Effector memory CD4-positive, alpha-beta T cell (primary cell): Measurements from ENCODE around the gene MSRB2.
"Not testable (repeated sequence)": the region's sequence is repeated elsewhere in the genome, so short reads cannot be mapped to it uniquely, and the experiment has no call there.

Experiments
- DNase-seq, 3 donors: peaks; one replicate each; pipeline ENCODE4 v3.0.0-alpha.2; 2020
- H3K27ac ChIP-seq: 2 replicates; pipeline ENCODE4 v1.7.0; 2013; ENCODE audit warnings: mild to moderate bottlenecking, low read length, moderate library complexity; ENCODE audit not compliant: insufficient read depth, poor library complexity, severe bottlenecking
- H3K27me3 ChIP-seq: replicated peaks from 2 replicates; pipeline ENCODE4 v1.7.0; 2013; ENCODE audit warnings: mild to moderate bottlenecking, low read length; ENCODE audit not compliant: insufficient read depth, control insufficient read depth, poor library complexity, severe bottlenecking
- H3K36me3 ChIP-seq: 2 replicates; pipeline ENCODE4 v1.7.0; 2013; ENCODE audit warnings: mild to moderate bottlenecking, low read length, moderate library complexity; ENCODE audit not compliant: control insufficient read depth, insufficient read depth
- H3K4me1 ChIP-seq: 2 replicates; pipeline ENCODE4 v1.7.0; 2013; ENCODE audit warnings: low read length, mild to moderate bottlenecking; ENCODE audit not compliant: control insufficient read depth, insufficient read depth, poor library complexity, severe bottlenecking
- H3K4me3 ChIP-seq: 2 replicates; pipeline ENCODE4 v1.7.0; 2013; ENCODE audit warnings: low read length, low read depth, mild to moderate bottlenecking; ENCODE audit not compliant: insufficient read depth, poor library complexity, severe bottlenecking
- H3K9me3 ChIP-seq: 2 replicates; pipeline ENCODE4 v1.7.0; 2013; ENCODE audit warnings: mild to moderate bottlenecking, low read length, moderate library complexity; ENCODE audit not compliant: control insufficient read depth

Gene MSRB2

GRCh38 chr10:23070092-23070912, 25.1 kb upstream of the MSRB2 start:
- not testable (repeated sequence) for DNase-seq, H3K4me1 ChIP-seq, H3K4me3 ChIP-seq, H3K27ac ChIP-seq, H3K36me3 ChIP-seq, H3K27me3 ChIP-seq, H3K9me3 ChIP-seq

- H3K9me3 ChIP-seq = no peaks in the 10 kb centered on the region
- H3K36me3 ChIP-seq = no peaks in the 10 kb centered on the region
- no peak overlapping the region for H3K27ac ChIP-seq
- H3K27me3 ChIP-seq = peaks cover 4% of the 10 kb centered on the region
- H3K4me3 ChIP-seq = no peak overlapping the region
- no peaks in the 10 kb centered on the region for H3K4me1 ChIP-seq
- no peak for DNase-seq
Observed at GRCh38 chr10:23070913-23071218, 24.5 kb upstream of the MSRB2 start.

- not testable (repeated sequence) for DNase-seq, H3K27me3 ChIP-seq, H3K4me1 ChIP-seq, H3K36me3 ChIP-seq, H3K4me3 ChIP-seq, H3K9me3 ChIP-seq, H3K27ac ChIP-seq
Observed at GRCh38 chr10:23072593-23072992, 22.8 kb upstream of the MSRB2 start.

GRCh38 chr10:23073527-23073926, 21.9 kb upstream of the MSRB2 start:
- Histone ChIP-seq H3K27ac (no peak overlapping the region), H3K36me3 (no peaks in the 10 kb centered on the region), H3K4me3 (no peak overlapping the region), H3K27me3 (peaks cover 3% of the 10 kb centered on the region), H3K9me3 (no peaks in the 10 kb centered on the region), H3K4me1 (no peaks in the 10 kb centered on the region)
- DNase-seq = no peak

GRCh38 chr10:23075672-23076071, 19.7 kb upstream of the MSRB2 start:
- no peaks in the 10 kb centered on the region for H3K36me3 ChIP-seq
- no peaks in the 10 kb centered on the region for H3K9me3 ChIP-seq
- no peak overlapping the region for H3K27ac ChIP-seq
- H3K27me3 ChIP-seq = peaks cover 6% of the 10 kb centered on the region
- DNase-seq = no peak
- no peaks in the 10 kb centered on the region for H3K4me1 ChIP-seq
- no peak overlapping the region for H3K4me3 ChIP-seq

GRCh38 chr10:23078114-23078513, 17.3 kb upstream of the MSRB2 start:
- H3K4me1 ChIP-seq = no peaks in the 10 kb centered on the region
- no peaks in the 10 kb centered on the region for H3K36me3 ChIP-seq
- H3K27me3 ChIP-seq = peaks cover 6% of the 10 kb centered on the region
- H3K27ac ChIP-seq = no peak overlapping the region
- H3K4me3 ChIP-seq = no peak overlapping the region
- no peaks in the 10 kb centered on the region for H3K9me3 ChIP-seq
- no peak for DNase-seq

GRCh38 chr10:23079700-23080099, 15.7 kb upstream of the MSRB2 start:
- H3K9me3 ChIP-seq = no peaks in the 10 kb centered on the region
- no peaks in the 10 kb centered on the region for H3K36me3 ChIP-seq
- H3K4me1 ChIP-seq = no peaks in the 10 kb centered on the region
- H3K27ac ChIP-seq = no peak overlapping the region
- peaks cover 6% of the 10 kb centered on the region for H3K27me3 ChIP-seq
- H3K4me3 ChIP-seq = no peak overlapping the region
- no peak for DNase-seq

GRCh38 chr10:23080262-23080661, 15.1 kb upstream of the MSRB2 start:
- no peaks in the 10 kb centered on the region for H3K9me3 ChIP-seq
- H3K4me1 ChIP-seq = no peaks in the 10 kb centered on the region
- H3K27ac ChIP-seq = no peak overlapping the region
- no peak for DNase-seq
- H3K27me3 ChIP-seq = peaks cover 6% of the 10 kb centered on the region
- no peaks in the 10 kb centered on the region for H3K36me3 ChIP-seq
- H3K4me3 ChIP-seq = no peak overlapping the region

GRCh38 chr10:23081221-23081750, 14.1 kb upstream of the MSRB2 start:
- H3K36me3 ChIP-seq = no peaks in the 10 kb centered on the region
- no peaks in the 10 kb centered on the region for H3K9me3 ChIP-seq
- no peaks in the 10 kb centered on the region for H3K4me1 ChIP-seq
- no peak overlapping the region for H3K4me3 ChIP-seq
- H3K27me3 ChIP-seq = peaks cover 6% of the 10 kb centered on the region
- no peak overlapping the region for H3K27ac ChIP-seq
- DNase-seq = no peak

GRCh38 chr10:23081891-23082290, 13.5 kb upstream of the MSRB2 start:
- Histone ChIP-seq H3K9me3 (no peaks in the 10 kb centered on the region), H3K4me1 (no peaks in the 10 kb centered on the region), H3K27ac (no peak overlapping the region), H3K4me3 (no peak overlapping the region), H3K27me3 (peaks cover 6% of the 10 kb centered on the region), H3K36me3 (no peaks in the 10 kb centered on the region)
- no peak for DNase-seq
